ENCODE measurements around the gene NOTCH1. TPM values are rescaled to one million over a fixed set of nuclear protein-coding genes. Genes with fewer than 3 reads are reported as not detected.

Gene NOTCH1
- polyA plus RNA-seq, 3 donors = 23.6 to 40.9 (median 36.2) TPM

DNA sequence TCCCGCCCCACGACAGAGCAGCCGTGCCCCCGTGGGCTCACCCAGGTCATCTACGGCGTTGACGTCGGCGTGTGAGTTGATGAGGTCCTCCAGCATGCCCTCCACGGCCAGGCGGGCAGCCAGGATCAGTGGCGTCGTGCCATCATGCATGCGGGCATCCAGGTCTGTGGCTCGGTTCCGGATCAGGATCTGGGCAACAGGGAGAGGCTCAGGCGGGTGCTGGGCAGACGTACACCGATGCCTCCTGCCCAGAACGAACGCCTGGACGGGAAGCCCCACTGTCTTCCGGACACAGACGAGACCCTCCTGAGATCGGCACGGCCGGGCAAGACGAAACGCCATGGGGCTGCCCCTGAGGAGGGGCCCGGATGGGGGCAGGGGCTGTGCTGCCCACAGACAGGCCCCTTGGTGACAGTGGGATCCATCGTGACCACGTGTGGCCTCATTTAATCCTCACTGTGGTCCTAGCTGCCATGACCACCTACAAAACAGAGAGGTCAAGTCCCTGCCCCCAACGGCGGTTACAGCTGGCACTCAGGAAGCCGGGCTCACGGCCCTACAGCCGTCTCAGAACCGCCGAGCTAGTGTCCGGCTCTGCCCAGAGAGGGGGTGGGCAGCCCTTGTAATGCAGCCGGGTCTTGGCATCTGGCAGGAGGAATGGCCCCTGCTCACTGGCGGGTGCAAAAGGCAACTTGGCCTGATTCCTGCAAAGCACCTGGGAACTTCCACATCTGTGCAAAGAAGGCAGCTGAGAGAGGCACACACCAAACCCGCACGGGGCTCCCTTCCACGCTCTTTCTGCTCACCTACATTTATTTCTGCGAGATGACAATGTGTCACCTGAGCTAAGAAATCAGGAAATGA lies 46.5 kb downstream of the NOTCH1 start:
- DNase-seq (ENCODE audit: extremely low read depth in 1 of 11, low read depth in 9 of 11, low spot score in 4 of 11) = no peak

DNA sequence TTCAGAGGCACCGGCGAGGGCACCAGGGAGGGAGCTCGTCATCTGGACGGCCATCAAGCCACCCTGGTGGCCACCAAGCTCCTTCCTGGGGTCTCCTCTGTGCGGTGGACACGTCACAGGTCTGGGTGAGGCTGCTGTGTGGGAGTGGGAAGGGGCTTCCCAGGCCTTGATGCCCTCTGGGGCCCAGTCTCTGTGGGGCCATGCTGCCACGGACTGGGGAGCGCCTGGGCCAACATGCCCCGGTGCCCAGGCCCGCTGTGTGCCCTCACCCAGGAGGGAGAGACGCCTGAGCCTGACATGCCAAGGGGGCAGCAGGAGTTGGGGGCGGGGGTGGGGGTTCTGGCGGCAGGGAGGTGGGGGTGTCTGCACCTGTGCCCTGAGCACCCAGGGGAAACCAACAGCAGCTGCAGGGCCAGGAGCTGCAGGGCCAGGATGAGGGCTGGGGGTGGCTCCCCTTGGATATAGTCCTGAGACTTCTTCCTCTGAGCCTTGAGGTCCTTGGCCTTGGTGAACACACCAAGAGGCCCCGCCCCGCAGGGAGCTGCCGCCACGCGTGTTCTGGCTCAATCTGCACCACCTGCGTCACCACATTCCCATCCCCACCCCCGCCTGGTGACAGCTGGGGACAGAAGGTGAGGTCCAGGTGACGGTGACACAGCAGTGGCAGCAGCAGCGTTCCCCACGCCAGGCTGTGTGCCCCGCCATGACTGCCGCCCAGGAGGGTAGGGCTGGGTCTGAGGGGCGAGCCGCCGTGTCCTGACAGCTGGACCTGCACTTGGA lies 47.7 kb downstream of the NOTCH1 start:
- DNase-seq (ENCODE audit: extremely low read depth in 1 of 11, low read depth in 9 of 11, low spot score in 4 of 11) = no peak

DNA sequence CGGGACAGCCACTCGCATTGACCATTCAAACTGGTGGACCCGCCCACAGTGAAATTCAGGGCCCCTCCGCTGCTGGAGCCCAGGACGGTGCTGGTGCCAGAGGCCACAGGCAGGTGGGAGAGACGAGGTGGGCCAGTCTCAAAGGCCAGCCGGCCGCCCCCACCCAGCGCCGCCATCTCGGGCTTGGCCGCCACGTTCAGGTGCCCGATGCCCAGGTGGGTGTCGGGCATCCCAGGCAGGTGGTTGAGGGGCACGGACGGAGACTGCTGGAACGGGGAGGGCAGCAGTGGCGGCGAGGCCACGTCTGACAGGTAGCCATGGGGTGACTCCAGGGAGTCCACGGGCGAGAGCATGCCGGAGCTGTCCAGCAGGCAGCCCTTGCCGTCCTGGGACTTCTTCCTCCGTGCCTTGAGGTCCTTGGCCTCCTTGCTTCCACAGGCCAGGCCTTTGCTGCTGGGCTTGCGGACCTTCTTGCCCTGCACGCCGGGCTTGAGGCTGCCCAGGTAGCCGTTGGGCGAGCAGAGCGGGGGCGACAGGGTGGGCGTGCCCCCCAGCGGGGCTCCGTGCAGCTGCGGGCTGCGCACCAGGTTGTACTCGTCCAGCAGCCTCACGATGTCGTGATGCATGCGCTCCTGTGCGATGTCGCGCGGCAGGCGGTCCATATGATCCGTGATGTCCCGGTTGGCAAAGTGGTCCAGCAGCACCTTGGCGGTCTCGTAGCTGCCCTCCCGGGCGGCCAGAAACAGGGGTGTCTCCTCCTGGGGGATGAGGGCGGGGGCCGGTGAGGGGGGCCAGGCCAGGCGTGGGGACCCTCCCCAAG lies 48.8 kb downstream of the NOTCH1 start:
- no peak for DNase-seq (ENCODE audit: extremely low read depth in 1 of 11, low read depth in 9 of 11, low spot score in 4 of 11)

- no peak for DNase-seq (ENCODE audit: extremely low read depth in 1 of 11, low read depth in 9 of 11, low spot score in 4 of 11)
Observed at GRCh38 chr9:136496181-136496580, 49.7 kb downstream of the NOTCH1 start.

DNA sequence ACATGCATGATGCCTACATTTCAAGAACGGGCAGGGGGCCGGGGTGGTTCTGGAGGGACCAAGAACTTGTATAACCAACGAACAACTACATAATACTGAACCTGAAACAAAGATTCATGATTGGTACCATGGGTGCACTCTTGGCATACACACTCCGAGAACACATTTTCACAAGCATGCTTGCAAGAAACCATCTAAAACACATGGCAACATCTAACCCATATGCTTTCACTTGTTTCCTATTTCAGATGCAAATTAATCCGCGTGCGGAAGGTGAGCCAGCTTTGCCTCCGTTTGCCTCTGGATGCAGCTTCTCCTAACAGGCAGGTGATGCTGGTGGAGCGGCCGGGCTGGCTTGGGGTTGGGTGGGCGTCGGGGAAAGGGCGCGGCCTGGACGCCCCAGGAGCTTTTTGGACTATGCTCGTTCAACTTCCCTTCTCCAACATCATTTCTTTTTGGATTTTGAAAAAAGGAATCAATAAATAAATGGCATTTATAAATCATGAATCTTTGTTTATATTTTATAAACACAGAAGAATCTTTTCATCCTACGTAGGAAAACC lies 50.5 kb downstream of the NOTCH1 start:
- no peak for DNase-seq (ENCODE audit: extremely low read depth in 1 of 11, low read depth in 9 of 11, low spot score in 4 of 11)

DNA sequence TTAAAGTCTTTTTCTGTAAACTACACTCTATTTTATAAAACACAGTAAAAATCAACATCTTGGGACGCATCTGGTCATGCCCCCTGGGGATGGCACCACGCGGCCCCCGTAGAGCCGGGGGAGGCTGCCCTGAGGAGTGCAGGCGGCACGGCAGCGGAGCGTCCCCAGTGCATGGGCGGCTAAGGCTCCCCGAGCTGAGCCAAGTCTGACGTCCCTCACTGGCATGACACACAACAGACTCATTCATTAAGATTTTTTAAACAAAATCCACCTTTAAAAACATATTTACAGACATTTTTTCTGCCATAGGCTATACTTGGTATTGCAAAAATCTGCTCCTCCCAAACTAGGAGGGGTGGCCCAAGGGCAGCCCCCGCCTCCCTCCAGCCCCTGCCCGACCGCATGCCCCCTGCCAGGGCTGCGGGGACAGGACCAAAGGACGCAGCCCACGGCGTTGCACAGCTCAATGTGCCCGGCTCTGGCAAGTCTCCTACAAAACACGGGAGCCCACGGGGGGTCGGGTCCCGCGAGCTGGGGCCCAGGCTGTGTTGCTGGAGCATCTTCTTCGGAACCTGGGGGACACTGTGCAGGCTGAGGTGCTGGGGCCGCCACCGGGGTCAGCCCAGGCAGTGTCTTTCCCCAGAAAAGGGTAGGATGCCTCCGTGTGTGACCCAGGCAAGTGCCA lies 51.2 kb downstream of the NOTCH1 start:
- no peak for DNase-seq (ENCODE audit: extremely low read depth in 1 of 11, low read depth in 9 of 11, low spot score in 4 of 11)

DNA sequence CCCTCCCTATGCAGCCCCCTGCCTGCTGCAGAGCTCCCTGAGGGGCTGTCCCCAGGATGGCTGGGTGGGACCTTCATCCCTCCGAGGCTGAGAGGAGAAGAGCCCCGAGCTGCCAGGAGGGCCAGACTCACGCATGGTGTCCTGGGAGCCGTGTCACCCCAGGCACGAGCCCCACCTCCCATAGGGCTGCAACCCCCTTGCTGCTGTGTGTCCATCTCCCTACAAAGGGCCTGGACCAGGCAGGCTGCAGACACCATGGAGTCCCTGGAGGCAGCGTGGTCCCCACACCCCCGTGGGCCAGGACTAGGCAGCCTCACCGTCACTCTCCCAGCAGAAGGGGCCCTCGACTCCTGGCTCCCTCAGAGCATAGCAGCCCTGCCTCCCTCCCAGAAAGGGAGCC lies 51.8 kb downstream of the NOTCH1 start:
- no peak for DNase-seq (ENCODE audit: extremely low read depth in 1 of 11, low read depth in 9 of 11, low spot score in 4 of 11)

GRCh38 chr9:136493567-136493971 lies 52.3 kb downstream of the NOTCH1 start:
- DNase-seq (ENCODE audit: extremely low read depth in 1 of 11, low read depth in 9 of 11, low spot score in 4 of 11) = no peak

DNA sequence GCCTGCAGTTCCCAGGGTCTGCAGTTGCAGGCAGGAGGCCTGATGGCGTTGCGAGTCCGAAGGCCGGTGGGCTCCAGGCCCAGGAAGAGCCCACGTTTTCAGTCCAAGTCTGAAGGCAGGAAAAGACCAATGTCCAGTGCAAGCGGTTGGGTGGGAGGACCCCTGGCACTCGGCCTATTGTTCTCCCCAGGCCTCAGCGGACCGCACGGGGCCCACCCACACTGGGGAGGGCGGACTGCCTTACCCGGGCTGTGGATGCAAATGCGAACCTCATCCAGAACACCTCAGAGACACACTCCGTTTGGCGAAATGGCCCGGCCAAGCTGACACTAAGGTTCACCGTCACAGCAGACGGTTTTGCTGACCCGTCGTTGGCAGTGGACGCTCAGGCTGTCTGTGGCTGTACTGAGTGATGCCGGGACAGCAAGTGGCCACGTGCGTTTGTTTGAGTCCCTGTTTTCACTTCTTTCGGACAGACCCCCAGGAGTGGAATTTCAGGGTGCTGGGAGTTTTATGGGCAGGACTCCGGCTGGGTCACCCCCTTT lies 52.8 kb downstream of the NOTCH1 start:
- no peak for DNase-seq (ENCODE audit: extremely low read depth in 1 of 11, low read depth in 9 of 11, low spot score in 4 of 11)

DNA sequence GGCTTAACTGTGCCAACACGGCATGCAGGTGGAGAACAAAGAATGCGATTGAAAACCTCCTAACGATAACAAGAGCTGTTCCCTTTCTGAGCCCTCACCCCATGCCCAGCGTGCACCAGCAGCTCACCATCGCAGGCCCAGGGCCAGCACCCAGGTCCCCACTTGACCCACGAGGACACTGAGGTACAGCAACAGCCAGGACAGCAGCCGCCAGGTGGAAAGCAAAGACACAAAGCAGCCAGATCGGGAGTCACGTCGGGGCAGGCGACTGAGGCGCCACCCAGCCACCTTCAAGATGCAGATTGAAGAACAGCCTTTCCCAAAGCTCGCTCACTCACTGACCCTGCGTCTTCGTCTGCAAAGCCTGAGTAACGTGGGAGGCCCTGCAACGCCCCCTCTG lies 56.1 kb downstream of the NOTCH1 start:
- DNase-seq (ENCODE audit: extremely low read depth in 1 of 11, low read depth in 9 of 11, low spot score in 4 of 11) = no peak

GRCh38 chr9:136488247-136489214 lies 57.3 kb downstream of the NOTCH1 start:
- peak in 2 of 11 donors; percentile 30 to 38 for DNase-seq (ENCODE audit: extremely low read depth in 1 of 11, low read depth in 9 of 11, low spot score in 4 of 11)

DNA sequence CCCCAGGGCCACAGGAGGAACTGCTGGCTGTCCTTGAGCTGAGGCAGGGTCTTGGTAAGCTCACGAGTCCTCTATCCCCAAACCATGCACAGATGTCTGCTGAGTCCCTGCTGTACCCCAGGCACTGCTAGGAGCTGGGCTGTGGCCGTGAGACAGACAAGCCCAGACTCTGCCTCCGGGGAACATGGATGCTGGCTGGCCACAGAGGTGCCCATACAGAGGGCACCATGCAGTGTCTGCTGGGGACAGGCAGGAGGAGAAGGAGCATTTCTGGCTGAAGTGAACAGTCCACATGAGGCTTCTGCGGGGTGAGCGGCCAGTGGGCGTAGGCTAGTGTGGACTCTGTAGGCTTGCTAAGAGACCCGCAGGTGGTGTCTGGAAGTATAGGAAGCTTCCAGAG lies 58.2 kb downstream of the NOTCH1 start:
- no peak for DNase-seq (ENCODE audit: extremely low read depth in 1 of 11, low read depth in 9 of 11, low spot score in 4 of 11)

DNA sequence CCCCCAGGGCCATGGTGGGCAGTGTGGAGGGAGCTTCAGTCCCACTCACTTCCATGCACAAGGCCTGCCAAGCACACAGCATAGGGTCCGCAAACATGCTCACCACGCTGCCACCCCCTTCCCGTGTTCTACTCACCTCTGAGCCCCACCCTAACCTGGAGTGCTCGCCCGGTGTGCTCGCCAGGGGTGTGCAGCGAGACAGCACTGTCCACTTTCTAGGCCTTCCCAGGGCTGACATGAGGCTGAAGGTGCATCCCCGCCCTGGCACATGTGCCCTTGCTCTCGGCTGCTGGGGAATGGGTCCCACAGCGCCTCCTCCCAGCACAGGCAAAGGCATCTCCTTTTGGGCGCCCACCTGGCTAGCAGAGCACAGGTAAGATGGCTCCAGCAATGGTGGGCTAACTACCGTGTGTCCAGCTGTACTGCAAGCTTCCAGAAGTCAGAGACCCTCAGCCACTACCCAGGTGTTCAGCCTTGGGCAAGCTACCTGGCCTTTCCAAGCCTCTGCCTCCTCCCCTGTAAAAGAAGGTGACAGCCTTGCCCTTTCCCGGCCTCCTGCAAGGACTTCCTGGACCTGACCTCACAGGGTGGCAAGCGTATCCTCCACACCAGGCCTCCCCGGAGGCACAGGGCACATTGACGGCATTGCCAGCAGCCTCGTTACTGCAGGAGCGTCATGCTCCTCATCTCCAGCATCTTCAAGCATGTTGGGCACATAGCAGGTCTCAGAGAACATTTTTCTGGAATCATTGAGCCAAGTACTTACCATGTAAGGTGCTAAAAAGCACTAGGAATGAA lies 58.8 kb downstream of the NOTCH1 start:
- no peak for DNase-seq (ENCODE audit: extremely low read depth in 1 of 11, low read depth in 9 of 11, low spot score in 4 of 11)

DNA sequence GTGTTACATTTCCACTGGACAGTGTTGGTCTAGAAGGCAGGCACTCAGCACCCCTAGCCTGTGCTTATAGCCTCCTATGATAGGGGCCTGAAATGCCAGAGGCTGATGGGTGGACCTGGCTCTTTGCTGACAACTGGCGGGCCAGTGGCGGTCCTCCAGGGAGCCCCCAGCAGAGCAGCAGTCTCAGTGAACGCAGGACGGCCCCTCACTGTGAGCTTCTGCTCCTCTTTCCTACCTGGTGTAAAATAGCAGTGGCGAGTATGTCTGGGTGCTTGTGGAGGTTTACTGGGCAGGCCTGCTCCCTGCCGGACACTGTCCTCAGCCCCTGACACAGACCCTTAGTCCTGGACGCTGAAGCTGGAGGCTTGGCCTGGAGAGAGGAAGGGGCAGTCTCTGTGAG lies 59.7 kb downstream of the NOTCH1 start:
- no peak for DNase-seq (ENCODE audit: extremely low read depth in 1 of 11, low read depth in 9 of 11, low spot score in 4 of 11)

DNA sequence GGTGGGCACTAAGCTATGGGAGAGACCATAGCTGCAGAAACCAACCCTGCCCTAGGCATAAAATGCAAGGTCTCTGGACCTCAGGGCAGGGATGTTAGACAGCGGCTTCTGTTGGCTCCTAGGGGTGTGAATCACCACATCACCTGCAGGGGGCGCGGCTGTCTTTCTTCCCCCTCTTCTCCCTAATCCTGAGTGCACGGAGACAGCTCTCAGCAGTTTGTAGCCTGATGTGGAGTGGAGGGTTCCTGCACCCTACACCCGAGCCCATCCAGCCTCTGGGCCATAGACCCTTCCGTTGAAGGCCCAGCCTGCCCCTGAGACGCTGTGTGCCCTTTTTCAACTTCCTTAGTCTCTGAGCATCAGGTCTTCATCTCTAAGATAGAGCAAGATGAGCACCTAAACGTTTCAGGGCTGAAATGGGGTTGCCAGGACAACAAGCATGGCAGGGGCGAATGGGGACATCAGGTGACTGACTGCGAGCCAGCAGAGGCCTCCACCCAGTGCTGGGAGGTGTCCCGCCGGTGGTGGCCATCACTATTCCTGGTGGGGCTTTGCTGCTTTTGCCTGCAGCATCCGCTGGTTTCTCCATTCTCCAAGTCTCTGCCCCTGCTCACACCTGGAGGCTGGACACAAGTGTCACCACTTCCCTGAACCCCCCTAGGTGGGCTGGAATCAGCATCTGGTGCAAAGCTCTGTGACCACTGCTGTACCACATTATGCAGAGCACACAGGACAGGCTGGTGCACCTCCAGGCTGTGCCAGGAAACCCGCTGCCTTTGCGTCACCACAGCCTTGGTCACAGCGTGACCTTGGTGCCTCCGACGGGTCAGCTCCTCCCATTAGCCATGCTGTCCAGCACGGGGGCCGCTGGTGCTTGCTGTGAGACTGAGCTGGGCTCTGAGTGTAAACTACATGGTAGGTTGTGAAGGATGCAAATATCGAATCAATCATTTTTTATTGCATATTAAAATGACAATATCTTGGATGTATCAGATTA lies 60.5 kb downstream of the NOTCH1 start:
- DNase-seq (ENCODE audit: extremely low read depth in 1 of 11, low read depth in 9 of 11, low spot score in 4 of 11) = peak in 10 of 11 donors; percentile 49 to 80 (median 66)
